Neural cell (in vitro differentiated cells): ENCODE data around the gene CYP39A1. TPM values are rescaled to one million over a fixed set of nuclear protein-coding genes. Genes with fewer than 3 reads are reported as not detected.

Experiments
- H2AFZ ChIP-seq: fragments of 200-600, 300-800 bp; sonication (generic), shearing (Covaris generic); 2 replicates; pipeline ENCODE4 v1.6.0; 2014; ENCODE audit warnings: low read depth, mild to moderate bottlenecking, antibody characterized with exemption, low read length, moderate library complexity
- H3F3A ChIP-seq: fragments of 200-600 bp; shearing (Covaris generic); 2 replicates; pipeline ENCODE4 v1.6.1; 2016; ENCODE audit warnings: mild to moderate bottlenecking, moderate library complexity, mixed read lengths, antibody characterized with exemption, low read length; ENCODE audit not compliant: insufficient read depth, poor library complexity, severe bottlenecking
- H3K27ac ChIP-seq: fragments of 200-600, 300-800 bp; sonication (generic), shearing (Covaris generic); 2 replicates; pipeline ENCODE4 v1.5.1; 2014; ENCODE audit warnings: mild to moderate bottlenecking, low read length, moderate library complexity
- H3K27me3 ChIP-seq: fragments of 300-800, 200-600 bp; sonication (generic), shearing (Covaris generic); 2 replicates; pipeline ENCODE4 v1.6.0; 2014; ENCODE audit warnings: mild to moderate bottlenecking, low read depth, low read length, moderate library complexity; ENCODE audit not compliant: insufficient read depth
- H3K36me3 ChIP-seq: fragments of 300-800, 200-600 bp; sonication (generic), shearing (Covaris generic); 2 replicates; pipeline ENCODE4 v1.5.1; 2014; ENCODE audit warnings: mild to moderate bottlenecking, antibody characterized with exemption, low read length, moderate library complexity; ENCODE audit not compliant: insufficient read depth
- H3K4me2 ChIP-seq: fragments of 300-800, 200-600 bp; sonication (generic), shearing (Covaris generic); 2 replicates; pipeline ENCODE4 v1.6.0; 2014; ENCODE audit warnings: mild to moderate bottlenecking, low read length
- H3K4me3 ChIP-seq: fragments of 300-800, 200-600 bp; sonication (generic), shearing (Covaris generic); 2 replicates; pipeline ENCODE4 v1.5.1; 2014; ENCODE audit warnings: mild to moderate bottlenecking, low read length, moderate library complexity
- H3K79me2 ChIP-seq: fragments of 200-600 bp; shearing (Covaris generic); replicated peaks from 2 replicates; pipeline ENCODE4 v1.6.0; 2014; ENCODE audit warnings: mild to moderate bottlenecking, low read length, moderate library complexity; ENCODE audit not compliant: insufficient read depth
- H3K9ac ChIP-seq: fragments of 300-800, 200-600 bp; sonication (generic), shearing (Covaris generic); 2 replicates; pipeline ENCODE4 v1.6.1; 2016; ENCODE audit warnings: mild to moderate bottlenecking, low read length, mixed read lengths
- H3K9me2 ChIP-seq: fragments of 200-600 bp; shearing (Covaris generic); 2 replicates; pipeline ENCODE4 v1.6.1; 2016; ENCODE audit warnings: mild to moderate bottlenecking, low read length, mixed read lengths; ENCODE audit not compliant: insufficient read depth
- H3K9me3 ChIP-seq: fragments of 200-600, 300-800 bp; sonication (generic), shearing (Covaris generic); 2 replicates; pipeline ENCODE4 v1.6.1; 2016; ENCODE audit warnings: mild to moderate bottlenecking, mixed run types, low read length, moderate library complexity, mixed read lengths
- H4K20me1 ChIP-seq: fragments of 200-600 bp; shearing (Covaris generic); 2 replicates; pipeline ENCODE4 v1.6.1; 2016; ENCODE audit warnings: mild to moderate bottlenecking, mixed run types; ENCODE audit not compliant: insufficient read depth
- CTCF ChIP-seq: fragments of 450-650 bp; IDR thresholded peaks from 2 replicates; pipeline ENCODE4 v1.5.1; 2014; ENCODE audit warnings: antibody characterized with exemption, mild to moderate bottlenecking, moderate library complexity; ENCODE audit not compliant: poor library complexity, severe bottlenecking
- EP300 ChIP-seq: fragments of 450-650 bp; conservative IDR thresholded peaks from 2 replicates; pipeline ENCODE4 v1.6.1; 2014; ENCODE audit warnings: antibody characterized with exemption, mild to moderate bottlenecking, moderate library complexity; ENCODE audit not compliant: poor library complexity, severe bottlenecking
- EZH2 ChIP-seq: fragments of 200-600, 300-800 bp; shearing (Covaris generic), sonication (generic); IDR thresholded peaks from 2 replicates; pipeline ENCODE4 v1.6.1; 2014; ENCODE audit warnings: antibody characterized with exemption, low read length, borderline replicate concordance, mild to moderate bottlenecking; ENCODE audit not compliant: insufficient read depth, poor library complexity, severe bottlenecking
- MXI1 ChIP-seq: fragments of 450-650 bp; conservative IDR thresholded peaks from 2 replicates; pipeline ENCODE4 v1.6.1; 2014; ENCODE audit warnings: antibody characterized with exemption, mild to moderate bottlenecking; ENCODE audit not compliant: poor library complexity, severe bottlenecking
- POLR2AphosphoS5 ChIP-seq: IDR thresholded peaks from 2 replicates; pipeline ENCODE4 v1.6.1; 2012
- RAD21 ChIP-seq: fragments of 450-650 bp; conservative IDR thresholded peaks from 2 replicates; pipeline ENCODE4 v1.6.1; 2014; ENCODE audit warnings: antibody characterized with exemption, mild to moderate bottlenecking, moderate library complexity
- REST ChIP-seq: IDR thresholded peaks from 2 replicates; pipeline ENCODE4 v1.6.1; 2012; ENCODE audit warnings: borderline replicate concordance
- SMC3 ChIP-seq: fragments of 450-650 bp; conservative IDR thresholded peaks from 2 replicates; pipeline ENCODE4 v1.6.1; 2014; ENCODE audit warnings: antibody characterized with exemption, mild to moderate bottlenecking, moderate library complexity; ENCODE audit not compliant: poor library complexity
- TAF1 ChIP-seq: IDR thresholded peaks from 2 replicates; pipeline ENCODE4 v1.6.1; 2012; ENCODE audit warnings: low read depth
- polyA plus RNA-seq: library from polyadenylated mRNA; depleted of rRNA; stranded (reverse); fragments of >200 nt; gene quantifications from 2 replicates; pipeline ENCODE4 v1.2.3, GENCODE V29; 2014

Gene CYP39A1
- polyA plus RNA-seq, 1 donor from 2014 or later: 1.4 TPM

DNA sequence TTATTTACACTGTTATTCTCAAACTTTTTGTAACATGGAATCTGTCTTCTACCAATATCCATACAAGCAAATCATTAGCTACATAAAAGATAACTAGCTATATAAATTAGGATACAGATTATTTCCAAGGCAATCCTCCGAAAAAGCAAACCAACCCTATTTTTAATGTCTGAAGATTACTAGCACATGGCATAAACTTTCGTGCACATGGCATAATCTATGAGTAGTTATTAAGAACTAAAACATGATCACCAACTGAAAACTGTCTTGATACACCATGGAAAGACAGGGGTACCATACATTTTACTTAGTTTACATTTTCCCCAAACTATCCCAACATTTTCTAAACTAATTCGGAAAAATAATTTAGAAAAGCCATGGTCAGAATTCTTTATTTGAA is 54.4 kb downstream of the CYP39A1 start:
- H3K36me3 ChIP-seq: no peaks in the 10 kb centered on the region
- H3K9ac ChIP-seq: no peak overlapping the region
- no peaks in the 10 kb centered on the region for H4K20me1 ChIP-seq
- no peaks in the 10 kb centered on the region for H3F3A ChIP-seq
- no peak overlapping the region for H3K4me2 ChIP-seq
- no peak overlapping the region for H2AFZ ChIP-seq
- H3K4me3 ChIP-seq: no peak overlapping the region
- no peaks in the 10 kb centered on the region for H3K79me2 ChIP-seq
- H3K9me3 ChIP-seq: no peaks in the 10 kb centered on the region
- H3K9me2 ChIP-seq: no peaks in the 10 kb centered on the region
- H3K27me3 ChIP-seq: no peaks in the 10 kb centered on the region
- H3K27ac ChIP-seq: no peak overlapping the region
- TF ChIP-seq TAF1 (no peak), REST (no peak), SMC3 (no peak), RAD21 (no peak), POLR2AphosphoS5 (no peak), EP300 (no peak), MXI1 (no peak), EZH2 (no peak), CTCF (no peak)

- TF ChIP-seq TAF1 (no peak), RAD21 (no peak), REST (no peak), EP300 (no peak), SMC3 (no peak), POLR2AphosphoS5 (no peak), CTCF (no peak), MXI1 (no peak), EZH2 (no peak)
- H3K9ac ChIP-seq: no peak overlapping the region
- H4K20me1 ChIP-seq: no peaks in the 10 kb centered on the region
- H3K27ac ChIP-seq: no peak overlapping the region
- no peaks in the 10 kb centered on the region for H3K36me3 ChIP-seq
- no peaks in the 10 kb centered on the region for H3K9me3 ChIP-seq
- no peaks in the 10 kb centered on the region for H3K27me3 ChIP-seq
- no peak overlapping the region for H3K4me3 ChIP-seq
- H3K79me2 ChIP-seq: no peaks in the 10 kb centered on the region
- no peak overlapping the region for H2AFZ ChIP-seq
- H3K9me2 ChIP-seq: no peaks in the 10 kb centered on the region
- no peaks in the 10 kb centered on the region for H3F3A ChIP-seq
- H3K4me2 ChIP-seq: no peak overlapping the region
Measured at GRCh38 chr6:46592740-46593139, 59.9 kb downstream of the CYP39A1 start.
